D721Med (cell line): ENCODE measurements around the gene OR2AT4.

ENCODE experiments used
- DNase-seq: peaks from one replicate; pipeline ENCODE4 v3.0.0; 2011; ENCODE audit warnings: low spot score; ENCODE audit not compliant: insufficient read length
- FAIRE-seq: peaks from 2 replicates; lab custom pipeline; 2011; peaks lifted over from hg19 to GRCh38; lab: Jason Lieb, UNC
- CTCF ChIP-seq: IDR thresholded peaks from 2 replicates; pipeline ENCODE4 v1.5.1; 2012; ENCODE audit warnings: mild to moderate bottlenecking, control low read depth; ENCODE audit not compliant: insufficient read depth; ENCODE audit errors: missing control alignments

The OR2AT4 gene

DNA sequence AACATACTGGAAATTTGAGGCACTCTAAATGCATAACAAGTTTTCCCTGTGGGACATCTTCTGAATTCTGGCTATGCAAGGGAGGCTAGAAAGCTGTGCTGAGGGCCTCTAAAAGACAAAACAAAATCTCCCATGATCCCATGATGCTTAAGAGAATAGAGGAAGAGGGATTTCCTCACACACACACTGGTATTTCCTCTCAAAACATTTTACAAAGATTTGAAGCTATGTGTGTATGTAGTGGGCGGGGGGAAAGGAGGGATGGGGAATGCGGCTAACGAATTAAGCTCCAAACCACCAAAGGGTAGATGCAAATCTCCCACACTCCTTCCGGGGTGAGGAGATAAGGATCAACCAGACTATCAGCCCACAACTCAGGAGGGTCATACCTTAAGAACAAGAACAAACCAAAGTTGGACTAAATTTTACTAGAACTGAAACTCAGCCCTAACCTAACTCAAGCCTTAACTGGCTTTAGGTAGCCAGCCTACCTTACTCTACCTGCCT, 6.0 kb downstream of the OR2AT4 start:
- DNase-seq, result no peak
- no peak for TF ChIP-seq CTCF
- no peak for FAIRE-seq

DNA sequence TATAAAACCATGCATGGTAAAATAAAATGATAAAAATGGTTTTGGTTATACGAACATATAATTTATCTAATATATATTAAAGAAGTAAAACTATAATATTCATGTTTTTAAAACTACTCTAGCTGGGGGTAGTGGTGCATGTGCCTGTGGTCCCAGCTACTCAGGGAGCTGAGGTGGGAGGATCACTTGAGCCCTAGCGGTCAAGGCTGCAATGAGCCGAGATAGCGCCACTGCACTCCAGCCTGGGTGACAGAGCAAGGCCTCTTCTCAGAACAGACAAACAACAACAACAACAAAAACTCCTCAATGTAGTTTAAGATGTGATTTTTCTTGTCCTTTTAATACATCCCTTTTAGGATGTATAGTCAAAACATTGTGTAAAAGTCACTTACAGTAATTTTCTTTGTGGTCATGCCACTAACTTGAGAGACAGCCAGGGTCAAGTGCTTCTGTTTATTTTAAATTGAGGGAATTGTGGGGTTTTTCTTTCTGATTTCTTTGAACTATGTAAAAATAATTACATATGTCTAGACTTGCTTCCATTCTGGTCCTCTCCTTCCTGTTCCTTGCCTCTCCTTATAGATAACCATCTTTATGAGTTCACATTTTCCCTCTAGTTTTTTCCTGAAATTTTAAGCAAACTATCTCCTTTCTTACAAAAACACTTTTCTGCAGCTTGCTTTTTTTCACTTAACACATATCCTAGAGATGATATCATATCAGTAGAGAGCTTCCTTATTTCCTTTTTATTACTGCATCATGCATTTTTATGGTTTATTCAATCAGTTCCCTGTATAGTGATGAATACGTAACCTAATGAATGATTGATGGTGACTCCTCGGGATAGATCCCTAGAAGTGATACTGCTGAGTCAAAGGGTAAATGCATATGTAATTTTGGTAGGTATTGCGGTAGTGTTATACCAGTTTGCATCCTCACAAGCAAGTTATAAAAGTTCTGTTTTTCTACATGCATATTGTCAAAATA, 9.1 kb downstream of the OR2AT4 start:
- DNase-seq, result no peak
- FAIRE-seq, result no peak
- TF ChIP-seq CTCF, result no peak

GRCh38 chr11:75084883-75085282, 11.8 kb downstream of the OR2AT4 start:
- FAIRE-seq (no peak), DNase-seq (no peak)

GRCh38 chr11:75083217-75083605, 13.5 kb downstream of the OR2AT4 start:
- no peak for TF ChIP-seq CTCF
- DNase-seq, result no peak
- no peak for FAIRE-seq

More at GRCh38 chr11:75084883-75085282, 11.8 kb downstream of the OR2AT4 start:
- no peak for TF ChIP-seq CTCF

DNA sequence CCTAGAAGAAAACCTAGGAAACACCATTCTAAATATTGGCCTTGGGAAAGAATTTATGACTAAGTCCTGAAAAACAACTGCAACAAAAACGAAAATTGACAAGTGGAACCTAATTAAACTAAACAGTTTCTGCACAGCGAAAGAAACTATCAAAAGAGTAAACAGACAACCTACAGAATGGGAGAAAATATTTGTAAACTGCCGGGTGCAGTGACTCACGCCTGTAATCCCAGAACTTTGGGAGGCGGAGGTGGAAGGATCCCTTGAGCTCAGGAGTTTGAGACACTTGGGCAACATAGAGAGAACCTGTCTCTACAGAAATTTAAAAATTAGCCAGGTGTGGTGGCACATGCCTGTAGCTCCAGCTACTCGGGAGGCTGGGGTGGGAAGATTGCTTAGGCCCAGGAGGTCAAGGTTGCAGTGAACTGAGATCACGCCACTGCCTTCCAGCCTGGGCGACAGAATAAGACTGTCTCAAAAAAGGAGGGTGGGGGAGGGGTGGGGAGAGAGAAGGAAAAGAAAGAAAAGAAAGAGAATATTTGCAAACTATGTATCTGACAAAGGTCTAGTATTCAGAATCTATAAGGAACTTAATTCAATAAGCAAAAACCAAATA, 14.0 kb downstream of the OR2AT4 start:
- FAIRE-seq (no peak), DNase-seq (no peak)

GRCh38 chr11:75079546-75079945, 17.1 kb downstream of the OR2AT4 start:
- DNase-seq (no peak), FAIRE-seq (no peak)
- no peak for TF ChIP-seq CTCF

More for the DNA sequence above, 14.0 kb downstream of the OR2AT4 start:
- no peak for TF ChIP-seq CTCF
